Ovary (tissue), 9 donors: ENCODE results near the gene HEBP1. TPM values are rescaled to one million over a fixed set of nuclear protein-coding genes. Genes with fewer than 3 reads are reported as not detected.
A peak's percentile ranks its signal among the peaks of the same experiment; 100 is the strongest.

ENCODE experiments used
- DNase-seq, 5 donors: peaks; one replicate each; pipeline ENCODE4 v3.0.0-alpha.2; 2019 to 2020
- H3K27ac ChIP-seq, 2 donors: fragments of 200-600 bp; one replicate each; pipeline versions ENCODE4 v1.5.1 to v1.8.0; 2019 to 2022
- H3K27me3 ChIP-seq: fragments of 200-600 bp; one replicate; pipeline ENCODE4 v1.8.0; 2022
- H3K36me3 ChIP-seq: fragments of 200-600 bp; sonication (generic); one replicate; pipeline ENCODE4 v1.5.1; 2019
- H3K4me1 ChIP-seq: one replicate; pipeline ENCODE4 v1.8.1; 2013; ENCODE audit warnings: mild to moderate bottlenecking, moderate library complexity; ENCODE audit not compliant: insufficient read depth
- H3K4me3 ChIP-seq: fragments of 200-600 bp; sonication (generic); one replicate; pipeline ENCODE4 v1.5.1; 2017
- H3K9me3 ChIP-seq, 2 donors: fragments of 200-600 bp in 1 of 2; sonication (generic) in 1 of 2; one replicate each; pipeline versions ENCODE4 v1.5.1 to v1.8.1; 2013 to 2019; ENCODE audit warnings: mild to moderate bottlenecking in 1 of 2, moderate library complexity in 1 of 2
- CTCF ChIP-seq, 3 donors: fragments of 450-650 bp in 2 of 3; fragments of 200-600 bp in 1 of 3; IDR thresholded peaks; one replicate each; pipeline versions ENCODE4 v1.5.1 to v1.8.0; 2016 to 2022; ENCODE audit warnings: antibody characterized with exemption in 3 of 3, mild to moderate bottlenecking in 1 of 3
- EP300 ChIP-seq: sonication (generic); formaldehyde crosslinking; IDR thresholded peaks from one replicate; pipeline ENCODE4 v1.6.1; 2017; ENCODE audit warnings: antibody characterized with exemption
- POLR2A ChIP-seq: fragments of 450-650 bp; IDR thresholded peaks from one replicate; pipeline ENCODE4 v1.6.1; 2017; ENCODE audit warnings: antibody characterized with exemption, mild to moderate bottlenecking, moderate library complexity
- WGBS, 3 donors: extraction: QIAGEN DNeasy Blood & Tissue Kit in 1 of 3; methylation state at CpG; one replicate each; pipeline versions ENCODE4 v1.1.5 to v1.1.7; 2013 to 2017; 5-methylcytosine and 5-hydroxymethylcytosine counted together
- intact Hi-C, 4 donors: fragments of 100-400 bp; cut with DNase I; formaldehyde crosslinking; loops; one replicate each; pipeline versions ENCODE4 v1.11.0 to v1.15.1; 2022 to 2023
- polyA plus RNA-seq, 2 donors: library from polyadenylated mRNA; stranded (reverse); fragments of 200-250 nt in 1 of 2; fragments of 350-450 nt in 1 of 2; fragmentation: Illumina TruSeq in 1 of 2; extraction: RNeasy Lipid Tissue Mini Kit (QIAGEN cat#74804) in 1 of 2; gene quantifications; one replicate each; pipeline ENCODE4 v1.2.3, GENCODE V29; 2013 to 2014
- total RNA-seq, 7 donors: library from RNA; depleted of rRNA in 2 of 7; stranded (reverse); fragments of >200 nt in 2 of 7; fragmentation: NEBNext Ultra II Directional in 3 of 7; extraction: Animal tissue kit (Norgen Biotek cat#: 25700) in 3 of 7; gene quantifications; one replicate each; pipeline versions ENCODE4 v1.1.0 to v1.2.4, GENCODE V29; 2016 to 2023
- donor health status: DM: no; HTN: no; CAD: no; lungs with moderate emphysema.
- donor health status: DM: no; HTN: no; CAD: no.
- donor health status: Bipolar disorder and iron deficiency.
- donor health status: DM: yes; HTN: yes; CAD: no.
- donor health status: DM: no; HTN: no; CAD: no.
- donor health status: DM: yes; HTN: yes; CAD: no.

The HEBP1 gene
- total and polyA plus RNA-seq, 9 donors = 31.6 to 150 (median 85.4) TPM

DNA sequence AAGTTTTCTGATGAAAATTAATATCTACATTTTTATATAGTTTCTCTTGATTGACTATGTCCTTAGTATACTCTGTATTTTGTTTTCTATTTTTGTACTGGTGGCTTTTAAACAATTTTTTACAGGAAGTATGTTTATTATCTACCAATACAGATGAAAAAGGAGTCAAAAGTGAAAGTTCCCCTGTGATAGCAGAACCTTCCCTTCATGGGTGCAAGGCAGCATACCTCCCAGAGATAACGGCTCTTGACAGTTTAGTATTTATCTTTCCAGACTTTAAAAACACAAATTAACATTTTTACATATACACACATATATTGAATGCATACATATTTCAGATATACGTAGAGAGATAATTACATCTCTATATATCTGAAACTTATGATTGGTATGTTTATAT lies 27.0 kb upstream of the HEBP1 start:
- no peak for DNase-seq
- no peak overlapping the region for H3K27ac ChIP-seq
- no peak for TF ChIP-seq CTCF (IDR thresholded peaks at IDR 0.05)
- TF ChIP-seq EP300 = no peak
- TF ChIP-seq POLR2A = no peak
- H3K27me3 ChIP-seq = no peaks in the 10 kb centered on the region
- intact Hi-C loops = loop anchor here in 1 of 4 donors (10.0 kb wide), 1 partner anchor 178 kb away; no protein-coding TSS in a partner anchor
- no peak overlapping the region for H3K4me3 ChIP-seq
- H3K4me1 ChIP-seq = no peaks in the 10 kb centered on the region
- no peaks in the 10 kb centered on the region for H3K9me3 ChIP-seq
- H3K36me3 ChIP-seq = no peaks in the 10 kb centered on the region
- WGBS, 3 donors = 65 to 78% (median 72%) methylated on average over 2 of the region's 2 CpGs

GRCh38 chr12:13026286-13026685 lies 26.2 kb upstream of the HEBP1 start:
- TF ChIP-seq POLR2A (no peak), EP300 (no peak), CTCF (IDR thresholded peaks at IDR 0.05) (no peak)
- Histone ChIP-seq H3K4me1 (no peaks in the 10 kb centered on the region), H3K4me3 (no peak overlapping the region), H3K9me3 (no peaks in the 10 kb centered on the region), H3K27me3 (no peaks in the 10 kb centered on the region), H3K36me3 (no peaks in the 10 kb centered on the region), H3K27ac (no peak overlapping the region)
- intact Hi-C loops = loop anchor here in 1 of 4 donors (10.0 kb wide), 1 partner anchor 179 kb away; no protein-coding TSS in a partner anchor
- WGBS, 3 donors = 15 to 26% (median 25%) methylated on average over 1 of the region's 1 CpG
- DNase-seq = no peak

GRCh38 chr12:13024531-13024916 lies 24.5 kb upstream of the HEBP1 start:
- no peaks in the 10 kb centered on the region for H3K4me1 ChIP-seq
- no peak for DNase-seq
- TF ChIP-seq POLR2A (no peak), EP300 (no peak), CTCF (IDR thresholded peaks at IDR 0.05) (no peak)
- no peak overlapping the region for H3K27ac ChIP-seq
- 69 to 92% (median 77%) methylated on average over 5 of the region's 5 CpGs for whole genome bisulfite sequencing, 3 donors
- no peaks in the 10 kb centered on the region for H3K27me3 ChIP-seq
- no peaks in the 10 kb centered on the region for H3K9me3 ChIP-seq
- no peak overlapping the region for H3K4me3 ChIP-seq
- no peaks in the 10 kb centered on the region for H3K36me3 ChIP-seq
- intact Hi-C loops = loop anchor here in 1 of 4 donors (10.0 kb wide), 1 partner anchor 180 kb away; no protein-coding TSS in a partner anchor

DNA sequence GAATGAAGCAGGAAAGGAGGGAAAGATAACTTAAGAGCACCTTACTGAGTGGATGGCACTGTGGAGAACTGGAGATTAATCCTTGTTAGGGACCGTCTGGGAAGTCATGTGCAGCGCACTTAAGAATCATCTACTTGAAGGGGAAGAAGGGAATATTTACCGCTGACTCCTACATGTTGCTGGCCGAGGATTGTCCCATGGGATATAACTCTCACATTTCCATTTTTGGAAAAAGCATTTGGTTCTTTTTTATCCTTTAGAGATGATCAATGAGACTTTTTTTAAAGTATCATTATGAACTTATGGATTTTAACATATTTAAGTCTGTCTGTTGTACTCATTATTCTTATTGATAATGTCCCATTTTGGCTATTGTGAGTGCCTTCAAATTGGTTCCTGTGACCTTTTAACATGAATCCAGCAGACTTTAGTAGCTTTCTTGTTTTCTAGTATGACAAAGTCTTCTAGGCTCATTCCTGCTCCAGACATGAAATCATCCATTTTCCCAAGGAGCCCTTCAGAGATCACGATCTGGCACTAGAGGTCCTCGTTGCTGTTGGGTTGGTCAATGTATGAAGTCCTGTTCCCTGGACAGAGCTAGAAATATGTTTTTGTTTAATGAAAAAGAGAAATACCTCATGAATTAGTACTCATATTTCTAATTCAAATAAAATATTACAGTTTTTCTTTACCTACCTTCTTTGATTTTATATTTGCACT lies 23.9 kb upstream of the HEBP1 start:
- no peak overlapping the region for H3K27ac ChIP-seq
- no peak overlapping the region for H3K4me3 ChIP-seq
- intact Hi-C loops = loop anchor here in 1 of 4 donors (10.0 kb wide), 1 partner anchor 181 kb away; no protein-coding TSS in a partner anchor
- TF ChIP-seq CTCF (IDR thresholded peaks at IDR 0.05) (no peak), POLR2A (no peak), EP300 (no peak)
- no peaks in the 10 kb centered on the region for H3K4me1 ChIP-seq
- H3K9me3 ChIP-seq = no peaks in the 10 kb centered on the region
- no peaks in the 10 kb centered on the region for H3K27me3 ChIP-seq
- DNase-seq = peak in 1 of 5 donors; percentile 37
- WGBS, 3 donors = 55 to 93% (median 75%) methylated on average over 6 of the region's 6 CpGs
- no peaks in the 10 kb centered on the region for H3K36me3 ChIP-seq
